CD8-positive, alpha-beta memory T cell (primary cell): ENCODE data around the gene ANKS3. TPM values are rescaled to one million over a fixed set of nuclear protein-coding genes. Genes with fewer than 3 reads are reported as not detected.
A peak's percentile ranks its signal among the peaks of the same experiment; 100 is the strongest.

Source experiments
- CTCF ChIA-PET: fragments of 350-600 bp; sonication (Branson Sonifier 250); formaldehyde crosslinking; loops from one replicate; lab custom pipeline; 2021; ENCODE audit warnings: antibody characterized with exemption; lab: Charles Lee
- POLR2A ChIA-PET: fragments of 350-600 bp; sonication (Branson Sonifier 250); formaldehyde crosslinking; loops from one replicate; lab custom pipeline; 2021; ENCODE audit warnings: antibody characterized with exemption; lab: Charles Lee
- DNase-seq, 5 donors: peaks; one replicate each; pipeline versions ENCODE4 v3.0.0 to v3.0.0-alpha.2; 2020 to 2022; ENCODE audit warnings: mixed read lengths in 1 of 5
- H3K27ac ChIP-seq: one replicate; pipeline ENCODE4 v1.7.0; 2013; ENCODE audit warnings: low read depth, mild to moderate bottlenecking, low read length, moderate library complexity
- H3K27me3 ChIP-seq: 2 replicates; pipeline ENCODE4 v1.7.0; 2013; ENCODE audit warnings: low read length, mild to moderate bottlenecking; ENCODE audit not compliant: insufficient read depth, poor library complexity, severe bottlenecking
- H3K36me3 ChIP-seq: 2 replicates; pipeline ENCODE4 v1.7.0; 2013; ENCODE audit warnings: mild to moderate bottlenecking, low read length, moderate library complexity; ENCODE audit not compliant: insufficient read depth
- H3K4me1 ChIP-seq: 2 replicates; pipeline ENCODE4 v1.7.0; 2013; ENCODE audit warnings: mild to moderate bottlenecking, low read length, moderate library complexity; ENCODE audit not compliant: insufficient read depth
- H3K4me3 ChIP-seq: 2 replicates; pipeline ENCODE4 v1.7.0; 2013; ENCODE audit warnings: mild to moderate bottlenecking, low read length
- H3K9me3 ChIP-seq: 2 replicates; pipeline ENCODE4 v1.7.0; 2013; ENCODE audit warnings: mild to moderate bottlenecking, low read length
- H3K27ac Mint-ChIP-seq, 8 donors: one replicate each; pipeline ENCODE4 v1.8.0; 2020 to 2021; ENCODE audit warnings: mixed read lengths in 8 of 8, mild to moderate bottlenecking in 6 of 8, inconsistent platforms in 3 of 8, moderate library complexity in 3 of 8
- H3K27me3 Mint-ChIP-seq, 2 donors: one replicate each; pipeline ENCODE4 v1.8.0; 2020 to 2021; ENCODE audit warnings: mixed read lengths in 2 of 2, mild to moderate bottlenecking in 1 of 2, moderate library complexity in 1 of 2
- H3K36me3 Mint-ChIP-seq, 3 donors: one replicate each; pipeline ENCODE4 v1.8.0; 2020 to 2021; ENCODE audit warnings: mixed read lengths in 3 of 3, inconsistent platforms in 1 of 3, mild to moderate bottlenecking in 1 of 3
- H3K4me1 Mint-ChIP-seq, 3 donors: one replicate each; pipeline ENCODE4 v1.8.0; 2020 to 2021; ENCODE audit warnings: mixed read lengths in 3 of 3, inconsistent platforms in 1 of 3, mild to moderate bottlenecking in 1 of 3
- H3K4me3 Mint-ChIP-seq, 7 donors: one replicate each; pipeline ENCODE4 v1.8.0; 2020 to 2021; ENCODE audit warnings: mixed read lengths in 7 of 7, mild to moderate bottlenecking in 6 of 7, moderate library complexity in 4 of 7, inconsistent platforms in 2 of 7
- H3K9me3 Mint-ChIP-seq, 5 donors: one replicate each; pipeline ENCODE4 v1.8.0; 2020 to 2022; ENCODE audit warnings: mixed read lengths in 5 of 5, mild to moderate bottlenecking in 3 of 5, moderate library complexity in 2 of 5, inconsistent platforms in 1 of 5
- polyA plus RNA-seq: library from polyadenylated mRNA; unstranded; fragments of 300-500 nt; fragmentation: Illumina TruSeq; gene quantifications from one replicate; pipeline ENCODE4 v1.2.3, GENCODE V29; 2021
- total RNA-seq, 2 experiments: library from RNA; stranded (reverse); gene quantifications; one replicate each; pipeline ENCODE4 v1.2.3, GENCODE V29; 2021

The ANKS3 gene
- total and polyA plus RNA-seq, 3 experiments from 2014 or later, result 4.3 to 18.5 (median 16.9) TPM

DNA sequence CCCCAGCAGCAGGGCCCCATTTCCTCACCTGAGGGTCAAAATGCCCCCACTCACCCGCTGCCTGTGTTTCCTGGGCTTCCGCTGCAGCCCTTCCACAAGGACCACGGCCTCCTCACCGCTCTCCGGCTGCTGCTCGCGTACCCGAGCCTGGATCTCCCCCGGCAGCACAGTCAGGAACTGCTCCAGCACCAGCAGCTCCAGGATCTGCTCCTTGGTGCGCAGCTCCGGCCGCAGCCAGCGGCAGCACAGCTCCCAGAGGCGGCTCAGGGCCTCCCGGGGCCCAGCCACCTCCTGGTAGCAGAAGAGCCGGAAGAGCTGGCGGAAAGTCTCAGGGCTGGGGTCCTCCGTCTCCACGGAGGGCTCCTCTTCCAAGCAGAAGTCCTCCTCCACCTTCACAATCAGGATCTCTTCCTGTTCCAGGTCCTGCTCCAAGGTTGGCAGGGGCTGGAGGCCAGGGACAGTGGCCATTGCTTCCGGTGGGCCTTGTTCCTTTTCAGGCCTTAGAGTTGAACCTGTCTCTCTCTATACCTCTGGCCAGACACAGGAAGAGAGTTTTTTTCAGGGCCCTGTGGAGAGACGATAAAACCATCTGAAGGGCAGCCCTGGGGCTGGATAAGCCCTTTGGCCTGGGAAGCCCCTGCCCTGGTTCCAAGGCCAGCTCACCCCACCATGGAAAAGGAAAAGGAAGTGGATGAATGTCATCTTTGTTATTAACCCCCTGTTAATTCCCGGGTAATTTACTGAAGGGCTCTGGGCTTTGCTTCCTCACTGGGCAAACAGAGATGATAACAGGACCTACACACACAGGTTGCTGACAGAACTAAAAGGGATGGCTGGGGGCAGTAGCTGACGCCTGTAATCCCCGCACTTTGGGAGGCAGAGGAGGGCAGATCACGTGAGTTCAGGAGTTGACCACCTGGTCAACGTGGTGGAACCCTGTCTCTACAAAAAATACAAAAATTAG lies 31.7 kb upstream of the ANKS3 start:
- DNase-seq, result no peak
- Histone ChIP-seq H3K27me3 (no peaks in the 10 kb centered on the region), H3K4me1 (peaks cover 24% of the 10 kb centered on the region), H3K4me3 (peak overlapping the region; percentile 95), H3K36me3 (peaks cover 10% of the 10 kb centered on the region), H3K27ac (peak overlapping the region; percentile 64), H3K9me3 (no peaks in the 10 kb centered on the region)
- ChIA-PET CTCF (interaction anchor here (1.1 to 2.3 kb wide), 2 partner anchors 31 kb away, joined by 4 to 8 read pairs; partner anchors contain the start of gene DNAAF8), POLR2A (interaction anchor here (4.1 kb wide), 1 partner anchor 31 kb away, joined by 27 read pairs; the partner anchor contains the start of genes ANKS3 and DNAAF8)
- Mint-ChIP-seq H3K4me1 (peaks cover 23 to 39% (median 35%) of the 10 kb centered on the region in 3 donors), H3K27me3 (peaks cover 0 to 1% of the 10 kb centered on the region in 2 donors), H3K4me3 (peak overlapping the region; percentile 81 to 99 (median 86)), H3K27ac (peak overlapping the region; percentile 83 to 98 (median 88)), H3K9me3 (no peaks in the 10 kb centered on the region), H3K36me3 (peaks cover 0 to 46% (median 2%) of the 10 kb centered on the region in 3 donors)

DNA sequence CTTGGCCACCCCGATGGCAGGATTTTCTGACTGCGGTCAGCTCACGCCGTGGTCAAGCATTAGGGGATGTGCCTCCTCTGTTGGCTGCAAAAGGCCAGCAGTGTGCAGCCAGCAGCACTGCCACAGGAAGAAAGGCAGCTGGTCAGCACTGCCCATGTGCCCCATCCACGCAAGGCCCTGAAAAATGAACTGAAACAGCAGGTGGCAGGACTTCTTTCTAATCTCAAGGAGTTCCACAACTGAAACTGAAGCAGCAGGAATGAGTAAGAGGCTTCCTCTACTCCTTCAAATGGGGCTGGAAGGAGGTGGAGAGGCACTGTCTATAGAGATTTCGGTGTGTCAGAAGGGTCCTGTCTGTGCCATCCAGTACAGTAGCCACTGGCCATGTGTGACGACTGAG lies 29.7 kb upstream of the ANKS3 start:
- Mint-ChIP-seq H3K27me3 (no peaks in the 10 kb centered on the region), H3K27ac (peak overlapping the region in 3 of 8 donors; percentile 27 to 48 (median 42)), H3K9me3 (no peaks in the 10 kb centered on the region), H3K36me3 (peaks cover 0 to 66% (median 4%) of the 10 kb centered on the region in 3 donors), H3K4me1 (peaks cover 23 to 29% (median 26%) of the 10 kb centered on the region in 3 donors), H3K4me3 (peak overlapping the region in 3 of 7 donors; percentile 11 to 74 (median 44))
- peaks cover 24% of the 10 kb centered on the region for H3K4me1 ChIP-seq
- no peak overlapping the region for H3K27ac ChIP-seq
- peaks cover 17% of the 10 kb centered on the region for H3K36me3 ChIP-seq
- ChIA-PET CTCF (interaction anchor here (2.3 kb wide), 1 partner anchor 29 kb away, joined by 8 read pairs; the partner anchor contains the start of gene DNAAF8), POLR2A (no interaction called here)
- H3K9me3 ChIP-seq, result no peaks in the 10 kb centered on the region
- H3K27me3 ChIP-seq, result no peaks in the 10 kb centered on the region
- no peak for DNase-seq
- no peak overlapping the region for H3K4me3 ChIP-seq

DNA sequence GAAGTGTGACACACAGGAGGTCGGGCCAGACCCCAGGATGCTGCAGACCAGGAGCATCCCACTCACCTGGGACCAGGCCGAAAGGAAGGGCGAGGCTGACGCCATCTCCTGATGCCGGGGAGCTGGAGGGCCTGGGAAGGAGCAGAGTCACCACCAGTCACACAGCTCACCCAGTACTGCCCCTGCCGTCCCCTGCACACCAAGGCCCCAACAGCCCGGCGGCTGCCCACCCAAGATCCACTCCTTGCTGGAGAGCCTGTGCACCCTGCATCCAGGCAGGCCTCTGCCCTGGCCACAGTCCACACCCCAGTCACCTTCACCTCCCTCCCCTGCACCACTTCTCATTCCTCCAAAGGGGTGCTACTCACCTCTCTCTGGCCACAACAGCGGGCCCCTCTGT lies 28.1 kb upstream of the ANKS3 start:
- peak overlapping the region in 1 of 7 donors; percentile 45 for H3K4me3 Mint-ChIP-seq
- peaks cover 11 to 15% (median 11%) of the 10 kb centered on the region in 3 donors for H3K4me1 Mint-ChIP-seq
- ChIA-PET POLR2A (no interaction called here), CTCF (no interaction called here)
- Histone ChIP-seq H3K9me3 (no peaks in the 10 kb centered on the region), H3K27ac (no peak overlapping the region), H3K4me3 (no peak overlapping the region), H3K4me1 (peaks cover 14% of the 10 kb centered on the region), H3K27me3 (no peaks in the 10 kb centered on the region), H3K36me3 (peaks cover 24% of the 10 kb centered on the region)
- no peak overlapping the region for H3K27ac Mint-ChIP-seq
- H3K36me3 Mint-ChIP-seq, result peaks cover 0 to 77% (median 9%) of the 10 kb centered on the region in 3 donors
- H3K27me3 Mint-ChIP-seq, result no peaks in the 10 kb centered on the region
- H3K9me3 Mint-ChIP-seq, result no peaks in the 10 kb centered on the region
- no peak for DNase-seq

DNA sequence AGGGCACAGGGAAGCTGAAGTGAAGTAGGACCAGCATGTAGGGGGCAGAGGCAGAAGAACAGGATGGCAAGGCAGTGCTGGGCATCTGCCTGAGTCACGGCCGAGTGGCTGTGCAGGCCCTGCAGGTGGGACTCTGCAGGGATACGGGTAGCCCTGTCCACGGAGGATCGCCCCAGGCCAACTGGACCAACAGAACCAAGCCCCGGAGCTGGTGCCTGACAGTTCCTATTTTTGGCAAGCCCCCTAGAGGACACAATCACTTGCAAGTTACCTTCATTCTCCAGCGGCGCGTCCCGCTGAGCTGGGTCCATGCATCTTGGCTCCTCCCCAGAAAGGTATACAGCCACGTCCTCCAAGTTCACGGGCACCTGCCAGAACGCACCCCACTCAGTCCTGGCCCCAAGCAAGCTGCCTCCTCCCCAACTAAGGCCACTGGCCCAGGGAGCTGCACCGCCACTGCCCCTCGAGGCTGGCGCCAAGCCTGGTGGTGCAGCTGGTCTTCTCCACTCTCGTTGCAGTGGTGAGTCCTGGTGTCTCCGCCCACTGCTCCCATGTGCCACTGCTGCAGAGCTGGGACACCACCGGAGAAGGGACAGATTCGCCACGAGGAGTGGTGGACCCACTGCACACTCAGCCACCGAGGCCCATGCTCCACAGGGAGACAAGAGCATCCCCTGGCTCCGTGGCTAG lies 26.3 kb upstream of the ANKS3 start:
- H3K27me3 ChIP-seq, result no peaks in the 10 kb centered on the region
- H3K36me3 ChIP-seq, result peaks cover 31% of the 10 kb centered on the region
- no peaks in the 10 kb centered on the region for H3K9me3 ChIP-seq
- peaks cover 3% of the 10 kb centered on the region for H3K4me1 ChIP-seq
- H3K9me3 Mint-ChIP-seq, result no peaks in the 10 kb centered on the region
- H3K27ac Mint-ChIP-seq, result peak overlapping the region in 1 of 8 donors; percentile 77
- peaks cover 7 to 83% (median 16%) of the 10 kb centered on the region in 3 donors for H3K36me3 Mint-ChIP-seq
- CTCF ChIA-PET, result no interaction called here
- peaks cover 0 to 2% (median under 1%) of the 10 kb centered on the region in 3 donors for H3K4me1 Mint-ChIP-seq
- no peak overlapping the region for H3K4me3 Mint-ChIP-seq
- H3K4me3 ChIP-seq, result no peak overlapping the region
- H3K27me3 Mint-ChIP-seq, result no peaks in the 10 kb centered on the region
- POLR2A ChIA-PET, result interaction anchor here (0.8 to 1.1 kb wide), 2 partner anchors 66 to 315 kb away, joined by 3 read pairs; no protein-coding TSS in a partner anchor
- H3K27ac ChIP-seq, result no peak overlapping the region
- DNase-seq, result no peak

DNA sequence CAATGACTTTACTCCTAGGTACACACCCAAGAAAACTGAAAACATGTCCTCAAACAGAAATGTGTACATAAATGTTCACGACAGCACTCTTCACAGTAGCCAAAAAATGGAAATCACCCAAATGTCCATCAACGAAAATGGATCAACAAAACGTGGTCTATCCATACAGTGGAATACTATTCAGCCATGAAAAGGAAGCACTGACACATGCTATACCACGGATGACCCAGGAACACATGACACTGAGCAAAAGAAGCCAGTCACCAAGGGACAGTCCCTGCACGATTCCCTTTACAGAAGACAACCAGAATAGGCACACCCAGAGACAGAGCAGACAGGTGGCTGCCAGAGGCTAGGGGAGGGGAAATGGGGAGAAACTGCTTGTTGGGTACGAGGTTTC lies 21.6 kb upstream of the ANKS3 start:
- Mint-ChIP-seq H3K4me1 (peaks cover 0 to 2% (median 0%) of the 10 kb centered on the region in 3 donors), H3K4me3 (no peak overlapping the region), H3K27me3 (no peaks in the 10 kb centered on the region), H3K36me3 (peaks cover 7 to 84% (median 18%) of the 10 kb centered on the region in 3 donors), H3K27ac (peak overlapping the region in 2 of 8 donors; percentile 38 to 43), H3K9me3 (peaks cover 0 to 1% (median 0%) of the 10 kb centered on the region in 5 donors)
- Histone ChIP-seq H3K27me3 (no peaks in the 10 kb centered on the region), H3K9me3 (no peaks in the 10 kb centered on the region), H3K27ac (no peak overlapping the region), H3K4me3 (no peak overlapping the region), H3K36me3 (peaks cover 24% of the 10 kb centered on the region), H3K4me1 (no peaks in the 10 kb centered on the region)
- ChIA-PET POLR2A (no interaction called here), CTCF (no interaction called here)
- DNase-seq, result no peak

DNA sequence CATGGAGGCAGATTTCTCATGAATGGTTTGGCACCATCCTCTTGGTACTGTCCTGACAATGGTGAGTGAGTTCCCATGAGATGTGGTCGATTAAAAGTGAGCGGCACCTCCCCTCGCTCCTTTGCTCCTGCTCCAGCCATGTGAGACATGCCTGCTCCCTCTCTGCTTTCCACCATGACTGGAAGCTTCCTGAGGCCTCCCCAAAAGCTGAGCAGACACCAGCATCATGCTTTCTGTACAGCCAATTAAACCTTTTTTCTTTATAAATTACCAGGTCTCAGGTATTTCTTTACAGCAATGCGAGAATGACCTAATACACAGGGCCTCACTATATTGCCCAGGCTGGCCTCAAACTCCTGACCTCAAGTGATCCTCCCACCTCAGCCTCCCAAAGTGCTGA lies 20.8 kb upstream of the ANKS3 start:
- H3K36me3 Mint-ChIP-seq, result peaks cover 7 to 78% (median 17%) of the 10 kb centered on the region in 3 donors
- H3K27ac Mint-ChIP-seq, result no peak overlapping the region
- Histone ChIP-seq H3K36me3 (peaks cover 24% of the 10 kb centered on the region), H3K9me3 (no peaks in the 10 kb centered on the region), H3K27ac (no peak overlapping the region), H3K27me3 (no peaks in the 10 kb centered on the region), H3K4me3 (no peak overlapping the region), H3K4me1 (no peaks in the 10 kb centered on the region)
- no peaks in the 10 kb centered on the region for H3K27me3 Mint-ChIP-seq
- H3K4me1 Mint-ChIP-seq, result peaks cover 0 to under 1% (median 0%) of the 10 kb centered on the region in 3 donors
- peaks cover 0 to 1% (median 0%) of the 10 kb centered on the region in 5 donors for H3K9me3 Mint-ChIP-seq
- DNase-seq, result no peak
- H3K4me3 Mint-ChIP-seq, result no peak overlapping the region
- CTCF ChIA-PET, result no interaction called here
- POLR2A ChIA-PET, result no interaction called here

DNA sequence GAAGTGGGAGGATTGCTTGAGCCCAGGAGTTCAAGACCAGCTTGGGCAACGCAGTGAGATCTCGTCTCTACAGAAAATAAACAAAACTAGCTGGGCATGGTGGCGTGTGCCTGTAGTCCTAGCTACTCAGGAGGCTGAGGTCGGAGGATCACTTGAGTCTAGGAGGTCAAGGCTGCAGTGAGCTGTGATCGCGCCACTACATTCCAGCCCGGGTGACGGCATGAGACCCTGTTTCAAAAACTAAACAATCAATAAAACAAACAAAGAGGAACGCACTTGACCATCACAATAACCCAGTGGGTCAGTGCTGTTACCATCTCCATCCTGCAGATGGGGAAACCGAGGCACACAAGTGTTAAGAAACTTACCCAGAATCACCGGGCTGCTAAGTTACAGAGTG lies 19.2 kb upstream of the ANKS3 start:
- Histone ChIP-seq H3K4me1 (no peaks in the 10 kb centered on the region), H3K4me3 (no peak overlapping the region), H3K36me3 (peaks cover 12% of the 10 kb centered on the region), H3K27me3 (no peaks in the 10 kb centered on the region), H3K27ac (no peak overlapping the region), H3K9me3 (no peaks in the 10 kb centered on the region)
- Mint-ChIP-seq H3K27ac (peak overlapping the region in 1 of 8 donors; percentile 17), H3K4me3 (no peak overlapping the region), H3K4me1 (peaks cover 5 to 10% (median 6%) of the 10 kb centered on the region in 3 donors), H3K27me3 (no peaks in the 10 kb centered on the region), H3K36me3 (peaks cover 7 to 66% (median 11%) of the 10 kb centered on the region in 3 donors), H3K9me3 (peaks cover 0 to 1% (median 0%) of the 10 kb centered on the region in 5 donors)
- DNase-seq, result no peak
- ChIA-PET POLR2A (interaction anchor here (0.6 kb wide), 1 partner anchor 46 kb away, joined by 17 read pairs; no protein-coding TSS in a partner anchor), CTCF (no interaction called here)
